ENCODE data around the gene OR4N5.

DNA sequence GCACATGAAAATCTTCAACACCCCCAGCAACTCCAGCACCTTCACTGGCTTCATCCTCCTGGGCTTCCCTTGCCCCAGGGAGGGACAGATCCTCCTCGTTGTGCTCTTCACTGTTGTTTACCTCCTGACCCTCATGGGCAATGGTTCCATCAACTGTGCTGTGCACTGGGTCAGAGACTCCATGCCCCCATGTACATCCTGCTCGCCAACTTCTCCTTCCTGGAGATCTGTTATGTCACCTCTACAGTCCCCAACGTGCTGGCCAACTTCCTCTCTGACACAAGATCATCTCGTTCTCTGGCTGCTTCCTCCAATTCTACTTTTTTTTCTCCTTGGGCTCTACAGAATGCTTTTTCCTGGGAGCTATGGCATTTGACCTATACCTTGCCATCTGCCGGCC, 40.6 kb downstream of the OR4N5 start:
- TF ChIP-seq JUND (IDR thresholded peaks at IDR 0.05) (no peak), EGR1 (IDR thresholded peaks at IDR 0.05; ENCODE audit: low read depth in 2 of 2) (no peak), RAD21 (IDR thresholded peaks at IDR 0.05) (no peak), TAF1 (conservative IDR thresholded peaks at IDR 0.05) (no peak), YY1 (IDR thresholded peaks at IDR 0.05) (no peak), GABPA (IDR thresholded peaks at IDR 0.05 in 1 of 2, conservative IDR thresholded peaks at IDR 0.05 in 1 of 2) (no peak), FOXA2 (IDR thresholded peaks at IDR 0.05) (no peak)
- TF ChIP-seq, protein P1, sequence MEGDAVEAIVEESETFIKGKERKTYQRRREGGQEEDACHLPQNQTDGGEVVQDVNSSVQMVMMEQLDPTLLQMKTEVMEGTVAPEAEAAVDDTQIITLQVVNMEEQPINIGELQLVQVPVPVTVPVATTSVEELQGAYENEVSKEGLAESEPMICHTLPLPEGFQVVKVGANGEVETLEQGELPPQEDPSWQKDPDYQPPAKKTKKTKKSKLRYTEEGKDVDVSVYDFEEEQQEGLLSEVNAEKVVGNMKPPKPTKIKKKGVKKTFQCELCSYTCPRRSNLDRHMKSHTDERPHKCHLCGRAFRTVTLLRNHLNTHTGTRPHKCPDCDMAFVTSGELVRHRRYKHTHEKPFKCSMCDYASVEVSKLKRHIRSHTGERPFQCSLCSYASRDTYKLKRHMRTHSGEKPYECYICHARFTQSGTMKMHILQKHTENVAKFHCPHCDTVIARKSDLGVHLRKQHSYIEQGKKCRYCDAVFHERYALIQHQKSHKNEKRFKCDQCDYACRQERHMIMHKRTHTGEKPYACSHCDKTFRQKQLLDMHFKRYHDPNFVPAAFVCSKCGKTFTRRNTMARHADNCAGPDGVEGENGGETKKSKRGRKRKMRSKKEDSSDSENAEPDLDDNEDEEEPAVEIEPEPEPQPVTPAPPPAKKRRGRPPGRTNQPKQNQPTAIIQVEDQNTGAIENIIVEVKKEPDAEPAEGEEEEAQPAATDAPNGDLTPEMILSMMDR (IDR thresholded peaks at IDR 0.05; ENCODE audit: low read depth, low read length, missing input control) = no peak
- TF ChIP-seq, protein P2, sequence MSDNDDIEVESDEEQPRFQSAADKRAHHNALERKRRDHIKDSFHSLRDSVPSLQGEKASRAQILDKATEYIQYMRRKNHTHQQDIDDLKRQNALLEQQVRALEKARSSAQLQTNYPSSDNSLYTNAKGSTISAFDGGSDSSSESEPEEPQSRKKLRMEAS (IDR thresholded peaks at IDR 0.05) = no peak
- TF ChIP-seq, protein P3, sequence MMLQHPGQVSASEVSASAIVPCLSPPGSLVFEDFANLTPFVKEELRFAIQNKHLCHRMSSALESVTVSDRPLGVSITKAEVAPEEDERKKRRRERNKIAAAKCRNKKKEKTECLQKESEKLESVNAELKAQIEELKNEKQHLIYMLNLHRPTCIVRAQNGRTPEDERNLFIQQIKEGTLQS (IDR thresholded peaks at IDR 0.05) = no peak
- TF ChIP-seq, protein P4, sequence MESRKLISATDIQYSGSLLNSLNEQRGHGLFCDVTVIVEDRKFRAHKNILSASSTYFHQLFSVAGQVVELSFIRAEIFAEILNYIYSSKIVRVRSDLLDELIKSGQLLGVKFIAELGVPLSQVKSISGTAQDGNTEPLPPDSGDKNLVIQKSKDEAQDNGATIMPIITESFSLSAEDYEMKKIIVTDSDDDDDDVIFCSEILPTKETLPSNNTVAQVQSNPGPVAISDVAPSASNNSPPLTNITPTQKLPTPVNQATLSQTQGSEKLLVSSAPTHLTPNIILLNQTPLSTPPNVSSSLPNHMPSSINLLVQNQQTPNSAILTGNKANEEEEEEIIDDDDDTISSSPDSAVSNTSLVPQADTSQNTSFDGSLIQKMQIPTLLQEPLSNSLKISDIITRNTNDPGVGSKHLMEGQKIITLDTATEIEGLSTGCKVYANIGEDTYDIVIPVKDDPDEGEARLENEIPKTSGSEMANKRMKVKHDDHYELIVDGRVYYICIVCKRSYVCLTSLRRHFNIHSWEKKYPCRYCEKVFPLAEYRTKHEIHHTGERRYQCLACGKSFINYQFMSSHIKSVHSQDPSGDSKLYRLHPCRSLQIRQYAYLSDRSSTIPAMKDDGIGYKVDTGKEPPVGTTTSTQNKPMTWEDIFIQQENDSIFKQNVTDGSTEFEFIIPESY (IDR thresholded peaks at IDR 0.05) = no peak

Data from liver (tissue), 3 donors.